BJ (cell line): ENCODE results near the gene SYCE1. TPM values are rescaled to one million over a fixed set of nuclear protein-coding genes. Genes with fewer than 3 reads are reported as not detected.

Experiments
- CTCF ChIA-PET: fragments of 350-600 bp; formaldehyde crosslinking; extraction: SDS; loops from one replicate; lab custom pipeline; 2021; ENCODE audit warnings: antibody characterized with exemption, inconsistent platforms; lab: Yijun Ruan, JAX
- POLR2A ChIA-PET: fragments of 300-600 bp; sonication (Branson Sonifier 250); formaldehyde crosslinking; extraction: SDS; loops from one replicate; lab custom pipeline; 2021; ENCODE audit warnings: antibody characterized with exemption; lab: Charles Lee
- DNase-seq: peaks from one replicate; pipeline ENCODE4 v3.0.0-alpha.2; 2011; ENCODE audit warnings: low read depth
- H3K27me3 ChIP-seq: 2 replicates; pipeline ENCODE4 v1.6.0; 2011; ENCODE audit warnings: low read length; ENCODE audit not compliant: control insufficient read depth, insufficient read depth
- H3K36me3 ChIP-seq: 2 replicates; pipeline ENCODE4 v1.5.1; 2011; ENCODE audit warnings: low read length; ENCODE audit not compliant: control insufficient read depth, insufficient read depth
- H3K4me3 ChIP-seq: 2 replicates; pipeline ENCODE4 v1.5.1; 2011; ENCODE audit warnings: low read depth, mild to moderate bottlenecking, control low read depth, low read length
- polyA plus RNA-seq: library from polyadenylated mRNA; depleted of rRNA; stranded (reverse); fragments of >200 nt; gene quantifications from 2 replicates; pipeline ENCODE4 v1.2.3, GENCODE V29; 2011
- TF ChIP-seq, protein P1 (sequence below): IDR thresholded peaks from 2 replicates; pipeline ENCODE4 v1.5.1; 2011; ENCODE audit warnings: low read depth, mild to moderate bottlenecking, control low read depth, inconsistent platforms, low read length, moderate library complexity; ENCODE audit not compliant: insufficient read depth

The SYCE1 gene
- polyA plus RNA-seq, 1 experiment: 0.94 TPM

DNA sequence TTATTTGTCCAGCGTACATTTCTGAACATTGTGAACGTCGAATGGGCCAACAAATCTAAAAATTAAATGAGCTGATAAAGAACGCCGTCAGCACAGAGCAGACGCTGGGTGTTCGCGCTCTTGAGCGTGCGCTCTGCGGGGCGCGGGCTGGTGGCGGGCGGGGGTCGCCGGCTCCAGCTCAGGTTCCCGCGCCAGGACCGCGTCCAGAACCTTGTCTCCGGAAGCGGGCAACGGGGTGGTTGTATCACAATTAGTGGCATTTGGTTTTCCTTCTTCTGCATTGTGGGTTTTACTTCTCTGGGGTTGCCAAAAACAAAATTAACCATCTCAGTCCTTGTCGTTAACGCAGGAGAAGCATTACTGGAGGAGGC, 35.8 kb downstream of the SYCE1 start:
- ChIA-PET POLR2A (no interaction called here), CTCF (interaction anchor here (1.2 to 2.2 kb wide), 2 partner anchors 9 to 200 kb away, joined by 4 read pairs; no protein-coding TSS in a partner anchor)
- Histone ChIP-seq H3K27me3 (peaks cover 9% of the 10 kb centered on the region), H3K36me3 (no peaks in the 10 kb centered on the region), H3K4me3 (no peak overlapping the region)
- DNase-seq: no peak
- TF ChIP-seq, protein P1, sequence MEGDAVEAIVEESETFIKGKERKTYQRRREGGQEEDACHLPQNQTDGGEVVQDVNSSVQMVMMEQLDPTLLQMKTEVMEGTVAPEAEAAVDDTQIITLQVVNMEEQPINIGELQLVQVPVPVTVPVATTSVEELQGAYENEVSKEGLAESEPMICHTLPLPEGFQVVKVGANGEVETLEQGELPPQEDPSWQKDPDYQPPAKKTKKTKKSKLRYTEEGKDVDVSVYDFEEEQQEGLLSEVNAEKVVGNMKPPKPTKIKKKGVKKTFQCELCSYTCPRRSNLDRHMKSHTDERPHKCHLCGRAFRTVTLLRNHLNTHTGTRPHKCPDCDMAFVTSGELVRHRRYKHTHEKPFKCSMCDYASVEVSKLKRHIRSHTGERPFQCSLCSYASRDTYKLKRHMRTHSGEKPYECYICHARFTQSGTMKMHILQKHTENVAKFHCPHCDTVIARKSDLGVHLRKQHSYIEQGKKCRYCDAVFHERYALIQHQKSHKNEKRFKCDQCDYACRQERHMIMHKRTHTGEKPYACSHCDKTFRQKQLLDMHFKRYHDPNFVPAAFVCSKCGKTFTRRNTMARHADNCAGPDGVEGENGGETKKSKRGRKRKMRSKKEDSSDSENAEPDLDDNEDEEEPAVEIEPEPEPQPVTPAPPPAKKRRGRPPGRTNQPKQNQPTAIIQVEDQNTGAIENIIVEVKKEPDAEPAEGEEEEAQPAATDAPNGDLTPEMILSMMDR: no peak

DNA sequence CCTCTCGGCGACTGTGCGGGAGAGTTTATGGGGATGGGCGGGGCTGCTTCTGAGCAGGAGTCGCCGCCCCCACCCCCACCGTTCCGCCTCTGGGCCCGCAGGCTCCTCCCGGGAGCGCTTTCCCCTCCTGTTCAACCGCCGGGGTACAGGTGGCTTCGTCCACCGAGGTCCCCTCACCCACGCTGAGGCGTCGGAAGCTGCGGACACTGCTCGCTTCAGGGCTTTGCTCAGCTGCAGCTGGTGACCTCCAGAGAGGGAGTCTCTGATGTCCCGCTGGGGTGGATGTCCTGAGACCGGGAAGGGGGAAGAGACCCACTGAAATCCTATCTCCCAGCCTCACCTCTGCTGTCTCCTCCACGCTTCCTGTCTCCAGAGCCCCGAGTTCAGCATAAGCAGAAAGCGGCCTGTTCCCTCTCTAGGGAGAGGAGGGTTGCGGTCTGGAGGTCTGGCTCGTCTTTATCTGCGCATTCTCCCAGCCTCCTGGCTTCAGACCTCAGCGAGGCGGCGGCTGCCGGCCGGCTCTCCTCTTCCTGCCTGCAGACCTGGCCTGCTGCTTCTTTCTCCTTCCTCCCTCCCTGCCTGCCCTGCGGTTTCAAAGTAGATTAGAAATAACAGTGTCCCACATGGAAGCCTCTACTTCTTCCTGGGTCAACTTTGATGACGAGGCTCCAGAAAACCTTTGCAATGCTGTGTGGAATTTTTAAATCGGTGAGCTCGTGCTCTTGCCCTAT, 36.4 kb downstream of the SYCE1 start:
- no peaks in the 10 kb centered on the region for H3K36me3 ChIP-seq
- POLR2A ChIA-PET: no interaction called here
- DNase-seq: no peak
- TF ChIP-seq, protein P1: no peak
- CTCF ChIA-PET: interaction anchor here (1.2 to 2.2 kb wide), 2 partner anchors 8 to 199 kb away, joined by 4 read pairs; no protein-coding TSS in a partner anchor
- H3K4me3 ChIP-seq: peak overlapping the region; percentile 3; the same call in 1 of the 2 replicates
- peaks cover 9% of the 10 kb centered on the region for H3K27me3 ChIP-seq

DNA sequence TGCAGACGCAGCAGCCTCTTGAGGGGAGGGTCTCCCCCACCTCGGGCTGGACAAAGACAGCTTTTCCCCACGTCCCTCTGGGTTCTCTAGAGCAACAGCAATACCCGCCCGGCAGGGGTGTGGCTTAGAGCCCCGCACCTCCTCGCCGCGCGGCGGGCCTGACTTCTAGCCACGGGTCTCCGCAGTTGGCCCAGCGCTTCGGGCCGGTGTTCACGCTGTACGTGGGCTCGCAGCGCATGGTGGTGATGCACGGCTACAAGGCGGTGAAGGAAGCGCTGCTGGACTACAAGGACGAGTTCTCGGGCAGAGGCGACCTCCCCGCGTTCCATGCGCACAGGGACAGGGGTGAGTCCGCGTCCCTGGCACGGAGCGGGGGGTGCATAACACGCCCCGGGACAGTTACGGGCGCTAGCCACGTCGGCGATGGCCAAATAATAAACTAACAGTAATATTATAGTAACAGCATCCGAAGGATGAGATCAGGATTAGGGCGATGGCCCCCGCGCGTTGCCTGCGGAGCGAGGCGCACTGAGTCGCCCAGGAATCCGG, 37.0 kb downstream of the SYCE1 start:
- TF ChIP-seq, protein P1: no peak

DNA sequence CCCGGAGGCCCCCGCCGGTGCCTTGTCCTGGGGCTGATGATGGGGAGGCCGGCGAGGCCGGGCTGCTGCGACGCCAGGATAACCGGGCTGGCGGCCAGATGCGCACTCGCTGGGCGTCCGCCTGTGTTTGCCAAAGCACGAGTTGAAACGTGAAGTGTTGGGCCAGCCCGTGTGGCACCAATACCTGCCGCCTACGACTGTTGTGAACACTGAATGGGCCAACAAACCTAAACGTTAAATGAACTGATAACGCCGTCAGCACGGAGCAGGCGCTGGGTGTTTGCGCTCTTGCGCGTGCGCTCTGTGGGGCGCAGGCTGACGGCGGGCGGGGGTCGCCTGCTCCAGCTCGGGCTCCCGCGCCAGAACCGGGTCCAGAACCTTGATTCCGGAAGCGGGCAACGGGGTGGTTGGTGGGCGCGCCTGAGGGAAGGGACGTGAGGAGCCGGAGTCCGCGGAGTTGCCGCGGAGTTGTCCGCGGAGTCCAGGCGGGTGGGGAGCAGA, 37.6 kb downstream of the SYCE1 start:
- POLR2A ChIA-PET: no interaction called here
- TF ChIP-seq, protein P1: no peak
- no peaks in the 10 kb centered on the region for H3K36me3 ChIP-seq
- H3K27me3 ChIP-seq: peaks cover 8% of the 10 kb centered on the region
- no peak for DNase-seq
- CTCF ChIA-PET: no interaction called here
- peak overlapping the region; percentile 19 for H3K4me3 ChIP-seq

More for the DNA sequence above, 37.0 kb downstream of the SYCE1 start:
- ChIA-PET CTCF (no interaction called here), POLR2A (no interaction called here)
- H3K4me3 ChIP-seq: peak overlapping the region; percentile 23; the same call in 1 of the 2 replicates
- H3K36me3 ChIP-seq: no peaks in the 10 kb centered on the region
- H3K27me3 ChIP-seq: peaks cover 8% of the 10 kb centered on the region
- DNase-seq: no peak

DNA sequence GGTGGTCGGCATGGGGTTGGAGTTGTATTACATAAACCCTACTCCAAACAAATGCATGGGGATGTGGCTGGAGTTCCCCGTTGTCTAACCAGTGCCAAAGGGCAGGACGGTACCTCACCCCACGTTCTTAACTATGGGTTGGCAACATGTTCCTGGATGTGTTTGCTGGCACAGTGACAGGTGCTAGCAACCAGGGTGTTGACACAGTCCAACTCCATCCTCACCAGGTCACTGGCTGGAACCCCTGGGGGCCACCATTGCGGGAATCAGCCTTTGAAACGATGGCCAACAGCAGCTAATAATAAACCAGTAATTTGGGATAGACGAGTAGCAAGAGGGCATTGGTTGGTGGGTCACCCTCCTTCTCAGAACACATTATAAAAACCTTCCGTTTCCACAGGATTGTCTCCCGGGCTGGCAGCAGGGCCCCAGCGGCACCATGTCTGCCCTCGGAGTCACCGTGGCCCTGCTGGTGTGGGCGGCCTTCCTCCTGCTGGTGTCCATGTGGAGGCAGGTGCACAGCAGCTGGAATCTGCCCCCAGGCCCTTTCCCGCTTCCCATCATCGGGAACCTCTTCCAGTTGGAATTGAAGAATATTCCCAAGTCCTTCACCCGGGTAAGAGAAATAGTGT, 38.3 kb downstream of the SYCE1 start, which contains the start of gene CYP2E1:
Gene CYP2E1 (plus strand): TSS at position 407 of the 632 bp plus-strand sequence. CDS start 33 bp downstream, at position 440.
- POLR2A ChIA-PET: no interaction called here
- Histone ChIP-seq H3K36me3 (no peaks in the 10 kb centered on the region), H3K4me3 (peak within 1 kb of the TSS; percentile 23), H3K27me3 (peaks cover 8% of the 10 kb centered on the region)
- CTCF ChIA-PET: no interaction called here
- TF ChIP-seq, protein P1: no peak
- DNase-seq: no peak
